Left lobe of liver (tissue), 2 donors: ENCODE measurements around the gene ZC3H11A. TPM values are rescaled to one million over a fixed set of nuclear protein-coding genes. Genes with fewer than 3 reads are reported as not detected.
"Not testable (repeated sequence)": the region's sequence is repeated elsewhere in the genome, so short reads cannot be mapped to it uniquely, and the experiment has no call there.

Experiments
- ATAC-seq: fragments of 200-7000 bp; cut with Tn5 transposase; one replicate; pipeline ENCODE4 v1.9.1; 2020; ENCODE audit warnings: mild to moderate bottlenecking, moderate library complexity
- DNase-seq: peaks from one replicate; pipeline ENCODE4 v3.0.0-alpha.2; 2020; ENCODE audit warnings: low spot score
- total RNA-seq: library from RNA; stranded (reverse); gene quantifications from one replicate; pipeline ENCODE4 v1.2.1, GENCODE V29; 2021
- donor health status: DM: no; HTN: no; CAD: no; lungs with moderate emphysema.
- donor health status: DM: no; HTN: yes; CAD: no.

Gene ZC3H11A
- 23.7 TPM for total RNA-seq

DNA sequence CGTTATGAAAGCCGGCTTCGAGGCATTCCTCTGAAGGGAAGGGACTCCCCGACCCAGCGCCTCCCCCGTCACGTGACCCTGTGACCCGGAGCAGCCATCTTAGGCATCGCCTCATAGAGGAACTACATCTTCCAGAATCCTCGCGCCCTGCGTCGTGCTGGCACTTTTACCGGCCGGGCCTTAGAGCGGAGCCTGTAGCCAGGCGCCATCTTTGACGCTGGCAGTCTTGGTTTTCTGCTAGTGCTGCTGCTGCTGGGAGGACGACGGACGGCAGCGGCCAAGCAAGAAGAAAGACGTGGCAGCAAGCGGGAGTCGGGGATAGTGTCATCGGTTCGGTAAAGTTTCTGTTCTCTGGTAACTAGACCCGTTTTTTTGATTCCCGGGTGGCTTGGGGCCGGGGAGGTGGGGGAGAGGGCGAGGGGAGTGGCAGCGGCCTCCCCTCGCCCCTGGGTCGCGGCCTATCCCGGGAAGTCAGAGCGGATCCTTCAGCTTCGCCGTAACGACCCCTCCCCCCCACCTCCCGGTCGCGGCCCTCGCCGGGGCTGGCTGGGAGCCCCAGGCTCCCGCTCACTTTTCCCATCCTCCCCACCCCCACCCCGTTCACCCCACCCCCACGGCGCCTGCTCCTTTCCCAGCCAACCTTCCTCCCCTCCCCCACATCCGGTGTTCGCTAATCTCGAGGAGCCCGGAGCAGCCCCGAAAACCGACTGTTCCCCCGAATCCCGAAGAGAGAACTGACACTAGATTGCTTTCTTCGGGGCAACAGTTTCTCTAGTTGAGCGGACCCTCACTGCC lies at the start of gene ZC3H11A, which contains the start of gene ZBED6:
ZC3H11A (plus strand) TSS at position 183 of the 795 bp plus-strand sequence. CDS start 21,448 bp downstream, outside the sequence.
ZBED6 (plus strand) TSS at position 183 of the 795 bp plus-strand sequence. CDS start 1,900 bp downstream, outside the sequence.
- DNase-seq: peak; percentile 98
- ATAC-seq: peak; percentile 95

DNA sequence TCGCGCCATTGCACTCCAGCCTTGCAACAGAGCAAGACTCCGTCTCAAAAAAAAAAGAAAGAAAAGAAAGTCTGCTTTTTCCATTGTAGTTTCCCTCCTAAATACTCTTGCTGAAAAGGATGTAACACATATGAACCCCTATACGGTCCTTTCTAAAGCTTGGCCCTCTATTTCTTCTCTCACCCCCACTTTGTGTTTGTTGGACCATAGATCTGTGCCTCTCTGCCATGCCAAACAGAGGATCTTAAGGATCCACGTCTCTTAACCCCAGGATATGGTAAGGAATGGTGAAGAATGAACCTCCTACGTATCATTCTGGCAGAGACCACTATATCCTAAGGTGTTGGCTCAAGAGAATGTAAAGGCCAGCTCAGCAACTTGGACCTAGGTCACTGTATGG lies 49.1 kb upstream of the ZC3H11A start:
- ATAC-seq (no peak), DNase-seq (no peak)

DNA sequence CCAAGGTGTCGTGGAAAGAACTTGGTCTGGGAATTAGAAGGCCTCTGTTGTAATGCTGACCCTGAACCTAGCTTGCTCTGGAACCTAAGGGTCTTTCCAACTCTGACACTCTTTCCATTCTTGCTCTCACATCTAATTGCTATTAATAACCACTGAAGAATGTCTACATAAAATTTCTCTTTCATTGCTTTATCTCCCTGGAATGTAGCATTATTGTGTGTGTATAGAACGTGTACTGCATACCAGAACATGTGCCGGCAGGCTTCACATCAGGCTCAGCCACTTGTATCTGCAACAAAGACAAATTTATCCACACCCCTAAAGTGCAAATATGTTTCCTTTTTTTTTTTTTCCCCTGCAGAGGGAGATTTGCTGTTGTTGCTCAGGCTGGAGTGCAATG lies 44.4 kb upstream of the ZC3H11A start:
- ATAC-seq: no peak
- DNase-seq: no peak

DNA sequence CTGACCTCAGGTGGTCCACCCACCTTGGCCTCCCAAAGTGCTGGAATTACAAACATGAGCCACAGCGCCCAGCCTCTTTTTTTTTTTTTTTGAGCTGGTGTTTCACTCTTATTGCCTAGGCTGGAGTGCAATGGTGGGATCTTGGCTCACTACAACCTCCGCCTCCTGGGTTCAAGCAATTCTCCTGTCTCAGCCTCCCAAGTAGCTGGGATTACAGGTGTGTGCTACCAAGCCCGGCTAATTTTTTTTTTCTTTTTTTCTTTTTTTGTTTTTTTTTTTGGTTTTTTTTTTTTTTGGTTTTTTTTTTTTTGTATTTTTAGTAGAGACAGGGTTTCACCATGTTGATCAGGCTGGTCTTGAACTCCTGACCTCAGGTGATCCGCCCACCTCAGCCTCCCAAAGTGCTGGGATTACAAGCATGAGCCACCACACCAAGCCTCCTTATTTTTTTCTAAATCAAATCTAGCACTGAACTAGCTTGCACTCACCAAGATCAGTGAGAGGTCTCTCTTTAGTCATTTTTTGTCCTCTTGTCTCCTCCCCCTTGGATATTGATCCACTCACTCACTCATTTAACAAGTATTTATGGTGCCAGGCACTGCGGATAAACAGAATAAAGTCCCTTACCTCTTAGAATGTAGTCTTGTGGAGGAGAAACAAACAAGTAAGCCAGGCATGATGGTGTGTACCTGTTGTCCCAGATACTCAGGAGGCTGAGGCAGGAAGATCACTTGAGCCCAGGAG lies 43.6 kb upstream of the ZC3H11A start:
- peak; percentile 30 for ATAC-seq
- not testable (repeated sequence) for DNase-seq

DNA sequence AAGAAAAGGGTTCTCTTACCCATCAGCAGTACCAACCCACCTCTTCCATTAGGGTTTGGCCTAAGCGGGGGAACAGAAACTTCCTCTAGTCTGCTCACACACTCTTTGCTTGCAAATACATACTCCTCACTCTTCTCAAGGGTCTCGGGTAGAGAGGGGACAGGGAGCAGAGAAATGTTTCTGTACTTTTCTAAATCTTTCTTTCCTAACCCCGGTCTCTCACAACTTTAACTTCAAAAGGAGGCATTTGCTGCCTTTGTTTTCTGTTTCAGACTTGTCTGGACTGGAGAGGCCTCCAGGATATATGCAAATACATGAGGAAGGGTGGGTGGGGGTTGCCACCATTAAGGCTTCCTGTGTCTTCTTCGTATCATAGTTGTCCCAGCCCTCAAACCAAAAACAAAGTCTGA lies 41.0 kb upstream of the ZC3H11A start:
- DNase-seq: no peak
- ATAC-seq: no peak

DNA sequence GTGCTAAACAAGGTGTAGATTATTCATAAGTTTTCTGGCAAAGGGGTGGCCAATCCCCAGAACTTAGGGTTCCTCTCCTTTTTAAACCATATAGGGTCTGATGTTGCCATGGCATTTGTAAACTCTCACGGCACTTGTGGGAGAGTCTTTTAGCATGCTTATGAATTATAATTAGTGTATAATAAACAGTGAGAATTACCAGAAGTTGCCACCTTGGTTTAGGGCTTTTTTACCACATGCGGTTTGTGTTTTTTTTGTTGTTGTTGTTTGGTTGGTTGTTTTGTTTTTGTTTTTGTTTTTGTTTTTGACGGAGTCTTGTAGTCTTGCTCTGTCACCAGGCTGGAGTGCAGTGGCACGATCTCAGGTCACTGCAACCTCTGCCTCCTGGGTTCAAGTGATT lies 39.4 kb upstream of the ZC3H11A start:
- DNase-seq (no peak), ATAC-seq (no peak)

DNA sequence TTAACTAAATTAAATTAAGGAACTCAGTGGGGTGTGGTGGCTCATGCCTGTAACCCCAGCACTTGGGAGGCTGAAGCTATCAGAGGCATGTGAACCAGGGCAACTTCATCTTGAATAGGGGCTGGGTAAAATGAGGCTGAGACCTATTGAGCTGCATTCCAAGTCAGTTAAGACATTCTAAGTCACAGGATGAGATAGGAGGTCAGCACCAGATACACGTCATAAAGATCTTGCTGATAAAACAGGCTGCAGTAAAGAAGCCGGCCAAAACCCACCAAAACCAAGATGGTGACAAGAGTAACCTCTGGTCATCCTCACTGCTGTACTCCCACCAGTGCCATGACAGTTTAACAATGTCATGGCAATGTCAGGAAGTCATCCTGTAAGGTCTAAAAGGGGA lies 36.7 kb upstream of the ZC3H11A start:
- ATAC-seq, DNase-seq: not testable (repeated sequence)

DNA sequence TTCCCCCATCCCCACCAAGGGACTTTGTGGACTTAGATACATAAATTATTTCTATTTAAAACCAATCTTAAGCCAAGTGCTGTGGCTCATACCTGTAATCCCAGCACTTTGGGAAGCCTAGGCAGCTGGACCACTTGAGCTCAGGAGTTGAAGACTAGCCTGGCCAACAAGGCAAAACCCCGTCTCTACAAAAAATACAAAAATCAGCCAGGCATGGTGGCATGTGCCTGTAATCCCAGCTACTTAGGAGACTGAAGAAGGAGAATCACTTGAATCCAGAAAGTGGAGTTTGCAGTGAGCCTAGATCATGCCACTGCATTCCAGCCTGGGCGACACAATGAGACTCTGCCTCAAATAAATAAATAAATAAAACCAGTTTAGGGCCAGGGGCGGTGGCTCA lies 34.9 kb upstream of the ZC3H11A start:
- DNase-seq: no peak

DNA sequence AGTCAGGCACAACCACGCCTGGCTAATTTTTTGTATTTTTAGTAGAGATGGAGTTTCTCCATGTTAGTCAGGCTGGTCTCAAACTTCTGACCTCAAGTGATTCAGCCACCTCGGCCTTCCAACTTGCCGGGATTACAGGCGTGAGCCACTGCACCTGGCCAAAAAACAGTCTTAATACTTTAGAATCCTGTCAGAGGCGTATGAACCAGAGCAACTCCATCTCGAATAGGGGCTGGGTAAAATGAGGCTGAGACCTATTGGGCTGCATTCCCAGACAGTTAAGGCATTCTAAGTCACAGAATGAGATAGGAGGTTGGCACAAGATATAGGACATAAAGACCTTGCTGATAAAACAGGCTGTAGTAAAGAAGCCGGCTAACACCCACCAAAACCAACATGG lies 33.5 kb upstream of the ZC3H11A start:
- not testable (repeated sequence) for ATAC-seq, DNase-seq

More for the DNA sequence above, 34.9 kb upstream of the ZC3H11A start:
- ATAC-seq: no peak

DNA sequence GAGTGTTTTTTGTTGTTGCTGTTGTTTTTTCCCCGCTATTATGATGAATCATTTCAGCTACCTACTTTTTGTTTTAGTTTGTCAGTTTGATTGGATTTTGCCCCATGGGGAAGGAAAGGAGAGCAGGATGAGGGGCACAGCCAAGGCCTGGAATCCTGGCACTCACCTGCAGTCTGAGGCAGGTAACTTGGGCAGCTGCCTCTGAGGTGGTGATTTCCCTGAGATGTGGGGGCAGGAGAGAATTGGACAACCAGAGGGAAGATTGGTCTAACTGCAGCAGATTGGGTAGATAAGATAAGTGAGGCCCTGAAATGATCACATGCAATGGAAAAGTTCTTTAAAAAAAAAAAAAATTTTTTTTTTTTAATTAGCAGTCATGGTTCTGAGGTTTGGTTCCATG lies 31.9 kb upstream of the ZC3H11A start:
- ATAC-seq (no peak), DNase-seq (no peak)

DNA sequence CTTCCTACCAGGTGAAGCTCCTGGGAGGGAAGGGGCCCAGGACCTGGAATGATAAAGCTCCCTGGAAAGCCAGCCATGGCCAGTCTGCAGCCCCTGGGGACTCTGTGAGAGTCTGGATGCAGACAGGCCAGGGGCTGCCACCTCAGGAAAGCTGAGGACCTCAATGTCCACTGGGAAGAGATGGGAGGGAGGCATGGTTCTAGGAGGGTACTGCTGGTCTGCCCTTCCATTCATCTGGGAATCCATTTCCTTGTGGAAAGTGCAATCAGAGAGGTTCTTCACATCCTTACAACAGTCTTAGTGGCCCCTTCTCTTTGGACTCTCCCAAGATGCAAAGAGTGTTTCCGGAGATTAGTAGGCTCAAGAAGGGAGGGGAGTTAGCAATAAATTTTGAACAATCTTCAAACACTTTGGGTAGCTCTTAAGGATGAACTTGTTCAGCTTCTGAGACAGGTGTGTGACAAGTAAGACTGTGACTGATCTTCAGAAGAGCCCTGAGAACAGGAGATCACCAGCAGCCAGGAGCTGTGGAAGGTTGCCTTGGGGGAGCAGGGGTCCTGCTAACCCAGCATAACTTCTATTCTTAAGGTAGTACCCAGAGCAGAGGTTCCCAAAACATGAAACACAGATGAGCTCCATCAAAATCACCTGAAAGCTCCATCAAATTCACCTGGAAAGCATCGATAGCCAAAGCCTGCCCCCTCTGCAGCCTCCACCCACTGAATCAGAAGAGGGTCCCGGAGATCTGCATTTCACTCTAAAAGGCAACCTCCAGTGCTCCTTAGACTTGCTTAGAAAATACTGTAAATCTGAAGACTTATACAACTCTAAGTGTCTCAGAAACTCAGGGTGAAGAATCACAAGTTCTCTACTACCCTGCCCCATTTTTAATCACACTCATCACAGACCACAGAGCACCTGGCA lies 31.1 kb upstream of the ZC3H11A start:
- DNase-seq (no peak), ATAC-seq (no peak)

DNA sequence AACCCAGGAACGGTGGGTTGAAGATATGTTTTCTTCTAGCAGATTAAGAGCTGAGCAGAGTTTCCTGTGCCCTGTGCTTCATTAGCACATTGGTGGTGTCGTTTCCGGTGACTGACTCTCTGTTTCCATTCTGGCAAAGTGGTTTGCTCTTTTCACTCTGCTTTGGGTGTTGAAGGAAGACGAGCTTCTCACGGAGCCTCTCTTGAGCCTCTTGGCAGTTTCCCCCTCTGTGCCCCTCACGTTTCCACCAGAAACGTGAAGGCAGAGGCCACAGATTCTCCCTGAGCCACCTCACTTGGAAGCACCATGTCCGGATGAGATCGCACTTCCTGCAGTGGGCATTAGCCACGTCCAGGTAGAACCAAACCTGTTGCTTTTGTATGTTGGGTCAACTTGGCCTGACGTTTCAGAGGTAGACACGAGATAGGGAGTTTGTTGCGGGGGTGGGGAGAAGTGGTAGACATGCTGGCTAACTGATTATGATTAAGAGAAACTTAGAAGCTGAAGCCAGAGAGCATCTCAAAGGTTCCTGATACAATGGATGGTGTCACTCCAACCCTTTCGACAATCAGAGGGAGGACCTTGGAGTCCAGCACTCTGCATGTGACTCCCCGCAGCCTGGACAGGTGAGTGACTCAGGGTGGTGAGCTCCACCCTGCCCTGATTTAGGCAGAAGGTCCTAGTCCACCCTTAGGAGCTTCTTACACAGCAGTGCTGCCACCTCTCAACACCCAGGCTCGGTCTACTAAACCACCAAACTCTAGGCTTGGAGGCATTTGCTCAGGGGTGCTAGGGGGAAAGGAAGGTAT lies 30.2 kb upstream of the ZC3H11A start, which contains the start of gene LAX1:
LAX1 (plus strand) TSS at position 155 of the 809 bp plus-strand sequence; CDS start at position 538, 383 bp downstream.
- ATAC-seq (no peak), DNase-seq (no peak)

DNA sequence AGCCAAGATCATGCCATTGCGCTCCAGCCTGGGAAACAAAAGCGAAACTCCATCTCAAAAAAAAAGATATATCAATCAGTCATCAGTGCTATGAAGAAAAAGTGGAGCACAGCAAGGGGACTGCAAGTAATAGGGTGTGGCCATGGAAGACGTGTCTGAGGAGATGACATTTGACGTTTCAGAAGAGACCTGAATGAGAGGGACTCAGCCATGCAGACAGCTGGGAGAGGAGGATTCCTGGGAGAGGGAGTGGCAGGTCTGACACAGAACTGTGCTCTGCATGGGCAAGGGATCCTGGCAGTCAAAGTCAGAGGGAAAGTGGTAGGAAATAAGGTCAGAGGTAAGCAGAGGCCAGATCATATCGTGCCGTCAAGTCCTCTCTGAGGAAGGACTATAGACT lies 27.2 kb upstream of the ZC3H11A start:
- no peak for ATAC-seq
- no peak for DNase-seq

DNA sequence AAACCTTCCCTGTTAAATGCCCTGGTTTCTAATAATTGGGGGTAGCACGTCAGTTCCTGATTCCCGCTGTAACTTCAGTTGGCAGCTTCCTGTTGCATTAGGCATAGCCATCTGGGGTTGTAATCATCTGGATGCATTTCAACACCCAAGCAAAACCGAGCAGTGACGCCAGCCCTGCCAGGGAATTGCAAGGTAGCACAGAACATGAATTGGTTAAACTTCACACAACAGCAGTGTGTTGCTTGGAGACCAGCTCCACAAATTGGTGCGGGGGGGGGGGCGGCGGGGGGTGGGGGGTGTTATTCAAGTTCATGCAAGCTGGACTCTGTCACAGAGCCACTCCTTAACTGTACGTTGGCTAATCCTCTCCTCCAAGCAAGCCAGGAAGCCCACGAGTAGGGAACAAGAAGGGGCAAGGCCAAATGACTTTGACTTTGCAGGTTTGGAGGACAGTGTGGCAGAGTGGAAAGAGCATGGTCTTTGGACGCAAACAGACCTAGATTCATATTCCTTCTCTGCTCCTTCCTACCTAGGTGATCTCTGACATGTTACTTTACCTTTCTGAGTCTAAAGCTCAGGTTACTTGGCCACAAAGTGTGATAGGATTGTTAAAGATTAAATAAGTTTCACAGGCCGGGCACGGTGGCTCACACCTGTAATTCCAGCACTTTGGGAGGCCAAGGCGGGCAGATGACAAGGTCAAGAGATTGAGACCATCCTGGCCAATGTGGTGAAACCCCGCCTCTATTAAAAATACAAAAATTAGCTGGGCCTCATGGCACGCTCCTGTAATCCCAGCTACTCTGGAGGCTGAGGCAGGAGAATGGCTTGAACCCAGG lies 25.7 kb upstream of the ZC3H11A start:
- peak; percentile 88 for ATAC-seq
- DNase-seq: peak; percentile 86

DNA sequence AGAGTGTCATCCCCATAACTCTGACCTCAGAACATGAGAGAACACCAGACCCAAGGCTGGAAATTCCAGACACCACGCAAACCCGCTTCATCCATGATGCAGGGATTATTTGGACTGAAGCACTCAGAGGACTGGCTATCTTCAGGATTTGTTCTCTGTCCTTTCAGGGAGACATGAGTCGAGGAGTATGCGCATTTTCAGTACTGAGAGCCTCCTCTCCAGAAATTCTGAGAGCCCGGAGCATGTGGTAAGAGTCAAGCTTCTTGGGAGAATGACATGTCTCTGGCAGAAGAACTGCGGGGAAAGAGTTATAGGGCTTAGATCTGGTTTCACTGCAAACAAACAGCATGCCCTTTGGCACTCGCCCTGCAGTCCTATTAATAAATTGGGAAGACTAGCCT lies 23.5 kb upstream of the ZC3H11A start:
- no peak for DNase-seq
- ATAC-seq: no peak

DNA sequence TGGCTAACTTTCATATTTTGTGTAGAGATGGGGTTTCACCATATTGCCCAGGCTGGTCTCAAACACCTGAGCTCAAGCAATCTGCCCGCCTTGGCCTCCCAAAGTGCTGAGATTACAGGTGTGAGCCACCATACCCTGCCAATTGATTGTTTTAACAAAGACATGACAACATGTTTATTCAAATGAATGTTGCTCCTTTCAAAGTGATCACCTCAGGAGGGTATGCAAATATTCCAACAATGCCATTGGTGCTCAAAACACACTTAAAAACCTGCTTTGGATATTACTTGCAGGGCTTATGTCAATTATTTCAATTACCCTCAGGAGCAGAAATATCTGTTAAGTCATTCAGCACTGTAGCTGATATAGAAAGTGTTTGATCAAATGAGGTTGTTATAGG lies 22.6 kb upstream of the ZC3H11A start:
- DNase-seq: no peak
- ATAC-seq: no peak

DNA sequence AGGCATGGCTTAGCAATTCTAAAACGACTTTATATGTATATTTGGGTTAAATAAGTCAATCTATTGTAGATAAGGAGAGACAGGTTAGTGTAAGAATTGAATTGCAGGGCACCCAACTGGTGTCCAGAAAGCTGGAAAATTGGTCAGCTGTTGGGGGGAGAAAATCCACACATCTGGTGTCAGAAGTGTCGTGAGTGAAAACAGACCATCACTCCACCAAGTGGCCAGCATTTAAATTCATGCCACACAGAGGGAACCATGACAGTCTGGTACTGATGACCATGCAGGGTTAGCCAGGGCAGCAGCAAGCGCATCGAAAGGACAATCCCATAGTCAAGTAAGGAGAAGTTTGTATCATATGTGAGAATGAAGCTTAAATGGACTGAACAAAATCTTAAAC lies 18.8 kb upstream of the ZC3H11A start:
- ATAC-seq (peak; percentile 83), DNase-seq (no peak)

DNA sequence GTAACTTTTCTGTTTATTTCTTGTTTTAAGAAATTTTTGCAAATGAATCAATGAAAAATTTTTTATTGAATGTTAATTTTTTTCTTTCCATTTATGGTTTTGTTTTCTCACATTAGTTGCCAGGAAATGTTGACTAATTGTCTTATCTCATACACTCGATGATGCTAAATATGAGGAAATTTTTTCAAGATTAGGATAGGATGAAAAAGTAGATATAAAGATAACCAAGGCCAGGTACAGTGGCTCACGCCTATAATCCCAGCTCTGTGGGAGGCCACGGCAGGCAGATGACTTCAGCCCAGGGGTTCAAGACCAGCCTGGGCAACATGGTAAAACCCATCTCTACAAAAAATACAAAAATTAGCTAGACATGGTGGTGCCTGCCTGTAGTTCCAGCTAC lies 17.8 kb upstream of the ZC3H11A start:
- ATAC-seq: no peak
- no peak for DNase-seq

DNA sequence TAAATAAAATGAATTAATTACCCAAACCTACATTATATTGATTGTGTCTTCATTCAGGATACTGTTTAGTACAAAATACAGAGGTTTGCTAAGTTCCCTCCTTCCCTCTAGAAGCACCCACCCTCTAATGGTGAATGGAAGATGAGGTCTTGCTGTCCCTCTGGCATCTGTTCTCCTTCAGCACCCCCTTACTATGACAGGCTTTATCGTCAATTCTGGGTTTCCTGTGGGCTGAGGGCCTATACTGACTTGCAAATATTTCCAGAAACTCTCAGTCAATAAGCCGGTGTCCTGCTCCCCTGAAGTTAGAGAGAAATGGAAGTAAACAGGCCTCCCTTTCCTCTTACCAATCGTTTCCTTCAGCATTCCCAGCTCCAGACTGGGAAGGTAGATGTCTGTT lies 17.3 kb upstream of the ZC3H11A start:
- ATAC-seq (no peak), DNase-seq (no peak)
